ENCODE data around the gene IRGQ.
A peak's percentile ranks its signal among the peaks of the same experiment; 100 is the strongest.
"Not testable (repeated sequence)": the region's sequence is repeated elsewhere in the genome, so short reads cannot be mapped to it uniquely, and the experiment has no call there.

IRGQ gene

DNA sequence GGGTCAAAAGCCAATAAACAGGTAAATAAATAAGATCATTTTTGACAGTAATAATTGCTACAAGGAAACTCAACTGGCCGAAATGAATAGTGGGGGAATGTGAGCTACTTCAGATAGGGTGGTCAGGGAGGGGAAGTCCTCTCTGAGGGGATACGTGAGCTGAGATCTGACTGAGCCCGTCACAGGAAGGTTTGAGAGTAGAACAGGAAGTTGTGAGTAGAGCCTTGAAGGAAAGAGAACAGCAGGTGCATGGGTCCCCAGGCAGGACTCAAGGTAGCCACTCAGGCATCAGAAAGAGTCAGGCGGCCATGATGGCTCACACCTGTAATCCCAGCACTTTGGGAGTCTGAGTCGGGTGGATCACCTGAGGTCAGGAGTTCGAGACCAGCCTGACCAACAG is 6.3 kb downstream of the IRGQ start:
- H3K36me3 ChIP-seq (ENCODE audit: insufficient read depth, low read length): peaks cover 43% of the 10 kb centered on the region
- H2AFZ ChIP-seq (ENCODE audit: low read depth, low read length): no peak overlapping the region
- H3K9me3 ChIP-seq (ENCODE audit: low read length): no peaks in the 10 kb centered on the region
- H3K4me3 ChIP-seq (ENCODE audit: low read length): no peak overlapping the region
- H3K4me1 ChIP-seq (ENCODE audit: insufficient read depth, low read length): peaks cover 6% of the 10 kb centered on the region
- no peaks in the 10 kb centered on the region for H3K27me3 ChIP-seq (ENCODE audit: insufficient read depth, low read length)

DNA sequence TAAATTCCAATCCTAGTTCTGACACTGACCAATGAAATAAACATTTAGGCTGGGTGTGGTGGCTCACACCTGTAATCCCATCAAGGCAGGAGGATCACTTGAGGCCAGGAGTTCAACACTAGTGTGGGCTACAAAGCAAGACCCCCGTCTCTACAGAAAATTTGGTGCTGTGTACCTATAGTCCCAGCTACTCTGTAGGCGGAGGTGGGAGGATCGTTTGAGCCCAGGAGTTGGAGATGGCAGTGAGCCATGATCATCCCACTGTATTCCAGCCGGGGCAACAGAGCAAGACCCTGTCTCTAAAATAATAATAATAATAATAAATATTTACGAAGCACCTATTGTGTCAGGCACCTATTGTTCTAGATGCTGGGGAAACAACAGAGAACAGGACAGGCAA is 6.7 kb downstream of the IRGQ start:
- H3K9me3 ChIP-seq (ENCODE audit: low read length): no peaks in the 10 kb centered on the region
- peaks cover 4% of the 10 kb centered on the region for H3K4me1 ChIP-seq (ENCODE audit: insufficient read depth, low read length)
- H3K27me3 ChIP-seq (ENCODE audit: insufficient read depth, low read length): no peaks in the 10 kb centered on the region
- H3K36me3 ChIP-seq (ENCODE audit: insufficient read depth, low read length): peaks cover 43% of the 10 kb centered on the region
- H2AFZ ChIP-seq (ENCODE audit: low read depth, low read length): no peak overlapping the region
- H3K4me3 ChIP-seq (ENCODE audit: low read length): no peak overlapping the region

DNA sequence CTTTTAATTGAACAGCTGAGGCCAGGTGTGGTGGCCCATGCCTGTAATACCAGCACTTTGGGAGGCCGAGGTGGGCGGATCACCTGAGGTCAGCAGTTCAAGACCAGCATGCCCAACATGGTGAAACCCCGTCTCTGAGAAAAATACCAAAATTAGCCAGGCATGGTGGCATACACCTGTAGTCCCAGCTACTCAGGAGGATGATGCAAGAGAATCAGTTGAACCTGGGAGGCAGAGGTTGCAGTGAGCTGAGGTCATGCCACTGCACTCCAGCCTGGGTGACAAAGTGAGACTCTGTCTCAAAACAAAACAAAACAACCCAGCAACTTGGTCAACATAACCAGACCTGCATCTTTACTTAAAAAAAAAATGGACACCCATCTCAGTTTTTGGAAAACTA is 8.9 kb downstream of the IRGQ start:
- H3K36me3 ChIP-seq (ENCODE audit: insufficient read depth, low read length): peaks cover 23% of the 10 kb centered on the region
- not testable (repeated sequence) for H3K4me1 ChIP-seq (ENCODE audit: insufficient read depth, low read length); H3K9me3 ChIP-seq (ENCODE audit: low read length); H3K27me3 ChIP-seq (ENCODE audit: insufficient read depth, low read length); H3K4me3 ChIP-seq (ENCODE audit: low read length); H2AFZ ChIP-seq (ENCODE audit: low read depth, low read length)

DNA sequence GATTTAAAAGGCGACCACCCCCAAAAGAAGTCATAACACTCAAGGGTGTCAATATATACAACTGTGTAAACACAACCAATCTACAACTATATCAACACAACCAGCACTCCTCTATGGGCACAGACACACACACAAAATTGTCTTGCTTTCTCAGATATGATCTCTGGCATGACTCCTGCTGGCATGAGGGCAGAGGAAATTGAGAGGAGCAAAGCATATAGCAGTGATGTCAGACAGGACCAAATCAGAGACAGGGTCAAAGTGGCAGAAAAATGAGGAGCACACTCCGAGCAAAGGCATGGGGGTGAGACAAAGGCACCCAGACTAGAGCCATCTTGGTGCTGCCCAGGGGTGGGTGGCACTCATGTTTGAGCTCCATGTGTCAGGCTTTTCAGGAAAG is 9.6 kb downstream of the IRGQ start:
- H3K9me3 ChIP-seq (ENCODE audit: low read length): no peaks in the 10 kb centered on the region
- no peak overlapping the region for H3K4me3 ChIP-seq (ENCODE audit: low read length)
- no peaks in the 10 kb centered on the region for H3K27me3 ChIP-seq (ENCODE audit: insufficient read depth, low read length)
- no peak overlapping the region for H2AFZ ChIP-seq (ENCODE audit: low read depth, low read length)
- peaks cover 22% of the 10 kb centered on the region for H3K36me3 ChIP-seq (ENCODE audit: insufficient read depth, low read length)
- H3K4me1 ChIP-seq (ENCODE audit: insufficient read depth, low read length): no peaks in the 10 kb centered on the region

DNA sequence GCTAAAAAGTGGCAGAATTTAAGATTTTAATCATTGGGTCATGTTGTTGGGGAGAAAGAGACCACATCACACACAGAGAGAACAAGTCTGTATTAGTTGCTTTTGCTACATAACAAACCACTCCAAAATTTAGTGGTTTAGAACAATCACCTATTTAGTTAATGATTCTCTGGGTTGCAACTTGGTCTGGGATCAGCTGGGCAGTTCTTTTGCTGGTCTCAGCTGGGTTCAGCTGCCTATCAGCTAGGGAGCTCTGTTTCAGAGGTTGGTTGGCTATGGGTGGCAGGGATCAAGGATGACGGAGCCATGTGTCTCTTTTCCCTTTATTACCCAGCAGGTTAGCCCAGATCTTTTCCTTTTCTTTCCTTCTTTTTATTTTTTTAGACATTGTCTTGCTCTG is 11.4 kb downstream of the IRGQ start:
- no peaks in the 10 kb centered on the region for H3K4me1 ChIP-seq (ENCODE audit: insufficient read depth, low read length)
- H3K4me3 ChIP-seq (ENCODE audit: low read length): no peak overlapping the region
- H3K9me3 ChIP-seq (ENCODE audit: low read length): no peaks in the 10 kb centered on the region
- peaks cover 11% of the 10 kb centered on the region for H3K36me3 ChIP-seq (ENCODE audit: insufficient read depth, low read length)
- H3K27me3 ChIP-seq (ENCODE audit: insufficient read depth, low read length): no peaks in the 10 kb centered on the region
- H2AFZ ChIP-seq (ENCODE audit: low read depth, low read length): no peak overlapping the region

DNA sequence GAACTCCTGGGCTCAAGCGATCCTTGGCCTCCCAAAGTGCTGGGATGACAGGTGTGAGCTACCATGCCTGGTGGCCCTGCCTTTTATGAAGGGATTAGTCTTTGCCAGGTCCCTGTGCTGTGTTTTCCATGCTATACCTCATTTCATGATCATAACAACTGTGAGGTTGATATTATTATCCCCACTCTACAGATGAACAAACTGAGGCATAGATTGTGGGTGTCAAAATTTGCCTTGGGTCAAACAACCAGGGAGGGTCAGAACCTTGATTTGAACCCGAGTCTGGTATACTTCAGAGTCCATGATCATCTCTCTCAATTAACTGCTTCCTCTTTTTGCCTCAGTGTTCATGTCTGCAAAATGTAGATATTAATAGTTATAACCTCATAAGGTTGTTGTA is 13.4 kb downstream of the IRGQ start:
- H2AFZ ChIP-seq (ENCODE audit: low read depth, low read length): no peak overlapping the region

DNA sequence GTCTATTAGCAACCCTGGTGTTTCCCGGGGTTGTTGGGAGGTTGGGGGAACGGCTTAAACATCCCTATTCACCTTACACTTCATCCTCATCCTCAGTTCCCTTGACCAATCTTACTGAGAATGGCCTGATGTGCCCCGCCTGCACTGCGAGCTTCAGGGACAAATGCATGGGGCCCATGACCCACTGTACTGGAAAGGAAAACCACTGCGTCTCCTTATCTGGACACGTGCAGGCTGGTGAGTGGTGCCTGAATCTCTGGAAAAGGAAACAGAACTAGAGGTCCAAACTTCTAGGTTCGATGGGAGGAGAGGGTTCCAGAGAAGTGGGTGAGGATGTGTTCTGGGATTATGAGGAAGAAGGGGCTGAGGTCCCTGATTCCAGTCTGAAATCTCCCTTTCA is 14.5 kb downstream of the IRGQ start:
- no peak overlapping the region for H3K4me3 ChIP-seq (ENCODE audit: low read length)
- H2AFZ ChIP-seq (ENCODE audit: low read depth, low read length): no peak overlapping the region
- H3K36me3 ChIP-seq (ENCODE audit: insufficient read depth, low read length): peaks cover 3% of the 10 kb centered on the region
- H3K27me3 ChIP-seq (ENCODE audit: insufficient read depth, low read length): no peaks in the 10 kb centered on the region
- H3K9me3 ChIP-seq (ENCODE audit: low read length): no peaks in the 10 kb centered on the region
- no peaks in the 10 kb centered on the region for H3K4me1 ChIP-seq (ENCODE audit: insufficient read depth, low read length)

More for the DNA sequence above, 13.4 kb downstream of the IRGQ start:
- Histone ChIP-seq H3K9me3 (ENCODE audit: low read length) (no peaks in the 10 kb centered on the region), H3K4me1 (ENCODE audit: insufficient read depth, low read length) (no peaks in the 10 kb centered on the region), H3K36me3 (ENCODE audit: insufficient read depth, low read length) (peaks cover 5% of the 10 kb centered on the region), H3K4me3 (ENCODE audit: low read length) (no peak overlapping the region), H3K27me3 (ENCODE audit: insufficient read depth, low read length) (no peaks in the 10 kb centered on the region)

DNA sequence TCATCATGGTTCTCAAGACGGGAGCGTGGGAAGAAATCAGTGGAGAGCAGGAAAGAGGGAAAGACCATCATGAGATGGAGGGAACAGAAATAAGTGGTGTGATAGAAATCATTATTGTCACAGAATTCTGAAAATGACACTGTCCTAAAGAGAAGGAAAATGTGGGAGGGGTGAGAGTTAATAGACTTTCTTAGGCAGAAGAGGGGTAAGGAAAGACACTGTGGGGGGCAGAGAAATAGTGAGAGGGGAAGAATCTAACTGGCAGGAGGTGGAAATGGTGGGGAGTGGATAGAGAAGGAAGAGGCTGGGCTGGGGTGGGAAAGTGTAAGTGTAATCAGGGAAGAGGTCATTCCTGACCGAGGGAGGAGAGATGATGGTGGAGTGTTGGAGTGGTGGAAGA is 17.1 kb downstream of the IRGQ start:
- H2AFZ ChIP-seq (ENCODE audit: low read depth, low read length): no peak overlapping the region
- no peaks in the 10 kb centered on the region for H3K9me3 ChIP-seq (ENCODE audit: low read length)
- no peaks in the 10 kb centered on the region for H3K27me3 ChIP-seq (ENCODE audit: insufficient read depth, low read length)
- H3K4me3 ChIP-seq (ENCODE audit: low read length): no peak overlapping the region
- peaks cover 12% of the 10 kb centered on the region for H3K4me1 ChIP-seq (ENCODE audit: insufficient read depth, low read length)
- no peaks in the 10 kb centered on the region for H3K36me3 ChIP-seq (ENCODE audit: insufficient read depth, low read length)

DNA sequence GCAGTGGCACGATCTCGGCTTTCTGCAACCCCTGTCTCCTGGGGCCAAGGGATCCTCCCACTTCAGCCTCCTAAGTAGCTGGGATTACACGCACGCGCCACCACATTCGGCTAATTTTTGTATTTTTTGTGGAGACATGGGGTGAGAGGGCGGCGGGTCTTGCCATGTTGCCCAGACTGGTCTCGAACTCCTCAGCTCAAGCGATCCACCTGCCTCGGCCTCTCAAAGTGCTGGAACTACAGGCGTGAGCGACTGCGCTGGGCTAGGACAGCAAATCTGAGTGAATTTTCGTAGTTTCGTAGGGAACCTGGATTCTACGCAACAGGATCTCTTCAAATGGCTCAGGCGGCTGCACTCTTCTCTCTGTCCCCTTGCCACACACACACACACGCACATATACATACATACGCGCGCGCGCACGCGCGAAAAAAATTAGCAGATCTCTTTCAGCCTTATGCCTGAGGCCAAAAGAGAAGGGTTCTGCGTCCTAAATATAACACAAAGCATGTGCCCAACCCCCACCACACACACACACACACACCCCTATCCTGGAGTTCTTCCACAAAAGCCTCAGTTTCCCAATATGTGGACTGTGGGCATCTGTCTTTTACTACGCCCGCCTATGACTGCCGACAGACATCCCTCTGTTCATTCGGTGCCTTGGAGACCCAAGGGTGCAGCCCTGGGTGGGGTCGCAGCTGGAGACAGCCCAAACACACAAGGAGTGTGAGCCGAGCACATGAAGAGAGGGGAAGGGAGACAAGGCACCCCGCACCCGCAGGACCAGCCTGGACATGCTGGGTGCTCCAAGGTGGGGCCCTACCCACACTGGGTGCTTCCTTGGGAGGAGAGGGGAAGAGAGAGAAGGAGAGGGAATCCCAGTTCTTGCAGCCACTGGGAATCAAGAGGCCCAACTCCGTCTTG is 19.7 kb downstream of the IRGQ start:
- peak overlapping the region; percentile 30 for H3K4me3 ChIP-seq (ENCODE audit: low read length)
- no peaks in the 10 kb centered on the region for H3K9me3 ChIP-seq (ENCODE audit: low read length)
- H3K36me3 ChIP-seq (ENCODE audit: insufficient read depth, low read length): peaks cover 18% of the 10 kb centered on the region
- H2AFZ ChIP-seq (ENCODE audit: low read depth, low read length): peak overlapping the region; percentile 84
- H3K27me3 ChIP-seq (ENCODE audit: insufficient read depth, low read length): no peaks in the 10 kb centered on the region
- H3K4me1 ChIP-seq (ENCODE audit: insufficient read depth, low read length): peaks cover 14% of the 10 kb centered on the region

DNA sequence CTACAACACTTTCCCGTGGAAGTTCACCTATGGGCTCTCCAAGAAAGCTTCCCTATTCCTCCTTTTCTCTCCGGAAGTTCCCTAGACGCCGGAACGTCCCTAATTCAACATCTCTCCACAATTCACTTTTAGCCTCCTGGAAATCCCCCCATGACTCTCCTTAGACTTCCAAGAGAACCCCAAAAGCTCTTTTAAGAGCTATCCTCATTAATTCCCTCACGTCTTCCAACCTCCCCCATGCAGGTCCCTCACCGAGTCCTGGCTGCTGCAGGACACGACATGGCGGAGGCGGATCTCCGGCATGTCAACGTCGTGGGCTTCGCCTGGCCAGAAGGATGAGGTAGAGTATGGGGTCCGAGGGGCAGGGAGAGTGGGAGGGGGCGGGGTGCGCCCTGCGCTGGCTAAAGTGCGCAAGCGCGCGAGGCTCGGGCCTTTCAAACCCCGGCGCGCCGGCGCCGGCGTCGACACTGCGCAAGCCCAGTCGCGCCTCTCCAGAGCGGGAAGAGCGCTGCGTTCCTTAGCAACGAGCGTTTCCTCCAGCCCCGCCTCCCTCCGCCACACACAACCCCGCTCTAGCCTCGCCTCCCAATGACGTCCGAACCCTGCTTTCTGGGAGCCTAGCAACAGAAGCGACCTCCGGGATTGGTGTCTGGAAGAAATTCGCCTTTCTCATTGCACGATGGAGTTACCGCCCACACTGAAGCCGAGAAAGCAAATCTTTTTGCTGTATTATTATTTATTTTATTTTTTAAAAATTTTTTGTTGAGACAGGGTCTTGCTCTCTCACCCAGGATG is 20.6 kb downstream of the IRGQ start, which contains the start of the genes PINLYP and XRCC1:
Gene PINLYP (plus strand): TSS at position 646 of the 795 bp plus-strand sequence. CDS start 1,391 bp downstream, outside the sequence.
Gene XRCC1 (minus strand): TSS at position 372 of the 795 bp plus-strand sequence. CDS start 69 bp downstream, at position 303.
- Histone ChIP-seq H3K36me3 (ENCODE audit: insufficient read depth, low read length) (peaks cover 22% of the 10 kb centered on the region), H3K27me3 (ENCODE audit: insufficient read depth, low read length) (no peaks in the 10 kb centered on the region), H3K4me3 (ENCODE audit: low read length) (peak within 1 kb of the TSS; percentile 57), H2AFZ (ENCODE audit: low read depth, low read length) (peak within 1 kb of the TSS; percentile 84), H3K4me1 (ENCODE audit: insufficient read depth, low read length) (peaks cover 14% of the 10 kb centered on the region), H3K9me3 (ENCODE audit: low read length) (no peaks in the 10 kb centered on the region)

DNA sequence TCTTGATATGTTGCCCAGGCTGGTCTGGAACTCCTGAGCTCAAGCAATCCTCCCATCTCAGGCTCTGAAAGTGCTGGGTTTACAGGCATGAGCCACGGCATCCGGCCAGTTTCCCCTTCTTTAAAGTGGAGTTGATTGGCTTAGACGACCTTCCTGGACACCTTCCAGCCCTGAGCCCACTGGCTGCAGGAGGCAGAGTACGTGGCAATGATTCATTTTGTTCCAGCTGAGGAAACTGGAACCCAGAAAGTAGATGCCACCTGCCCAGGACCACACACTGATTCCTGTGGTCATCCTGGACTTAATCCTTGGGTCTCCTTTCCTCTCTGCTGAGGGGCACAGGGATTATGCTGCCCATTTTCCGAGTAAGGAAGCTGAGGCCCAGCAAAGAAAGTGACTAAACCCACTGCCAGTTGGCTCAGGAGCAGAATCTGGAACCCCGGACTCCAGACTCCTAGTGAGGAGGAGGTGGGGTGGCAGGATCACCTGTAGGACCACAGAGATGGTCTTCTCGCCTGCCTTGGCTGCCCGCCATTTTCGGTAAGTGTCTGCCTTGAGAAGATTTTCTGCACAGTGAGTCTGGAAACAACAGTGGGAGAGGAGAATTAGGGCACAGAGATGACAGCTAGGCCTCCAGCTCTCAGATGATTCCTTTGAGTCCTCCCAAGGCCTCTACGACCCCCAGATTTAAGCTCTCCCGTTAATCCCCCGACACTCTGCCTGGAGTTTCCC is 21.3 kb downstream of the IRGQ start:
- H3K27me3 ChIP-seq (ENCODE audit: insufficient read depth, low read length): no peaks in the 10 kb centered on the region
- H3K4me1 ChIP-seq (ENCODE audit: insufficient read depth, low read length): peaks cover 14% of the 10 kb centered on the region
- H2AFZ ChIP-seq (ENCODE audit: low read depth, low read length): peak overlapping the region; percentile 27
- H3K36me3 ChIP-seq (ENCODE audit: insufficient read depth, low read length): peaks cover 24% of the 10 kb centered on the region
- H3K4me3 ChIP-seq (ENCODE audit: low read length): peak overlapping the region; percentile 57
- no peaks in the 10 kb centered on the region for H3K9me3 ChIP-seq (ENCODE audit: low read length)

DNA sequence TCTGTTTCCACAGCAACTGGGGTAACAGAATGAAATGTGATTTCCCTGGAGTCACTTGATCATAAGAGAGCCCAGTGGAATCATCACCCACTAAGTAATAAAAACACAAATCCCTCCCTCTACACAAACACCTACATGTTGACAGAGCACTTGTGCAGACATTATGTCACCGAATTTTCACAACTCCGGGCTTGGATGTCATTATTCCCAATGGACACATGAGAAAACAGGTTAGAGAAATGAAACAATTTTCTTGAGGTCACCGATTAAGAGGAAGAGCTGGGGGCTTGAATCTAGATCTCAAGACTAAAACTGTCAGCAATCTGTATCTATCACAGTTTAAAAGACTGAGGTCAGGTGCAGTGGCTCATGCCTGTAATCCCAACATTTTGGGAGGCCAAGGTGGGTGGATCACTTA is 23.8 kb downstream of the IRGQ start:
- Histone ChIP-seq H3K9me3 (ENCODE audit: low read length) (no peaks in the 10 kb centered on the region), H3K36me3 (ENCODE audit: insufficient read depth, low read length) (peaks cover 26% of the 10 kb centered on the region), H3K4me3 (ENCODE audit: low read length) (no peak overlapping the region), H2AFZ (ENCODE audit: low read depth, low read length) (no peak overlapping the region), H3K4me1 (ENCODE audit: insufficient read depth, low read length) (peaks cover 14% of the 10 kb centered on the region), H3K27me3 (ENCODE audit: insufficient read depth, low read length) (no peaks in the 10 kb centered on the region)

Measured in neuron (in vitro differentiated cells).